GM21447 (cell line): Measurements from ENCODE around the gene REL.
"Not testable (repeated sequence)": the region's sequence is repeated elsewhere in the genome, so short reads cannot be mapped to it uniquely, and the experiment has no call there.

Source experiments
- ATAC-seq: cut with Tn5 transposase; IDR thresholded peaks from one replicate; pipeline ENCODE4 v1.9.1; 2021; ENCODE audit not compliant: unreplicated experiment

Gene REL

DNA sequence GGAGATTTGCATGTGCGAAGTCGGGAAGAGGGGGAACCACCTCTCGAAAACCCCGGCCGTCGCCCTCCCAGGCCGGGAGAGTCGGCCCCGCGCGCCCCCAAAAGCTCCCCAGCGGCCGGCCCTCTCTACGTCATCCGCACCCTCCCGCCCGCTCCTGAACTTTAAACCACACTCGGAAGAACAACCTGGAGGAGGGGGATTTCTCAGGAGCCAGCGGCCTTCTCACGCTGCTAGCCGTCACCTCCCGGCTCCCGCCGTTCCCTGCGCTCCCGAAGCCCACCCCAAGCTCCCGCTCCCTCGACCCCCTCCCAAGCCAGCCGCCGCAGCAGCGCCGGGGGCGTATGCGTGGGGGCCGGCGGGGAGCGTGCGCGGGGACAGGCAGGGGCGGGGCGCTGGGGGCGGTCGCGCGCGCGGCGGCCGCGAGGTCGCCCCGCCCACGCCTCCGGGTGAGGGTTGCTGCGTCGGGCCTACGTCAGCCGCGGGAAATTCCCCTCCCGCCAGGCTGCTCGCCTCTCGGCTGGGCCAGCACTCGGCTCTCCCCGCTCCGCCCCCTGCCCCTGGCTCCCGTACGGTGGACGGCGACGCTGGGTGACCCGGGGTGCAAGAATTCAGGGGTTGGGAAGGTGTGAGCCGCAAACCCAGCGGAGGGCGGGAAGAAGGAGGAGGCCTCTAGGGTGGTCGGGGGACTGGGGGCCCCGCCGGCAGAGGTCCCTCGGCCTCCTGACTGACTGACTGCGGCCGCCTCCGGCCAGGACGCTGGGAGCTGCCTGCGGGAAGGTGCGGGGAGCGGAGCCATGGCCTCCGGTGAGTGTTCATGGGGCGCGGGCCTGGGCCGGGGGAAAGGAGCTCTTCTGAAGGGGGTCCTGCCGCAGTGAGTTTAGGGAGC lies at the start of gene REL:
Gene REL, plus strand, starts transcription at position 528 of the 886 bp plus-strand sequence. Its CDS starts 267 bp downstream, at position 795.
- ATAC-seq: peak; percentile 73

DNA sequence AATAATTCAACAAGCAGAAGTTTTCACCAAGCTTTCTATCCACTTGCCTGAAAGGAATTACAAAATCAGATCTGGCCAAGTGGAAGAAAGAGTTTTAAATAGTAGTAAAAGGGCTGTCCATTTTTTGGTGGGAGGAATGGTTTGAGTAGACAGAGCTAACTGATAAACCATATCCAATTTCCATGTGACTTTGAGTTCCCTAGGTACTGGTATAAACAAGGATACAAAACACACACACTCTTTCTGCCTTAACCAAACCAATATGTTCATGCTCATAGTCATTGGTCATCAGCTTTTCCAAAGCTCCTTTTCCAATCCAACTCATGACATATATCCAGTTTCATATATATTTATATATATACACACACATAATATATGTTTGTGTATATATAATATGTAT lies 49.5 kb upstream of the REL start:
- no peak for ATAC-seq

DNA sequence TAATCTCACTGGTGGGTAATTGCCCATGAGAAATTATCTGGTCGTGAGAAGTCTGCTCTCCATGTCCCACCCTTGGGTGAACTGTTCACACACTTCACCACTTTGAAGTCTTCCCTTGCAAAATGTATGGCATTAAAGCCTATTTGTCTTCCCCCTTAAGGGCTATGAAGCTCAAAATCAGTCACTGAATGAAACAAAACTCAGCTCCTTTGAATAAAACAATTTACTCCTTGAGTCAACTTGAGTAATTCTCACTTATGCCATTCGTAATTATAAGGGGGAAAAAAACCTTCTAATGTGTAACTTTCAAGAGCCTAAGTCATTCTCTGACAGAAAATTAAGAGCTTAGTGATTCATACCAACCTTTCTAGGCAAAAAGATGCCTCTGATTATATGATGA lies 48.8 kb upstream of the REL start:
- ATAC-seq: no peak

DNA sequence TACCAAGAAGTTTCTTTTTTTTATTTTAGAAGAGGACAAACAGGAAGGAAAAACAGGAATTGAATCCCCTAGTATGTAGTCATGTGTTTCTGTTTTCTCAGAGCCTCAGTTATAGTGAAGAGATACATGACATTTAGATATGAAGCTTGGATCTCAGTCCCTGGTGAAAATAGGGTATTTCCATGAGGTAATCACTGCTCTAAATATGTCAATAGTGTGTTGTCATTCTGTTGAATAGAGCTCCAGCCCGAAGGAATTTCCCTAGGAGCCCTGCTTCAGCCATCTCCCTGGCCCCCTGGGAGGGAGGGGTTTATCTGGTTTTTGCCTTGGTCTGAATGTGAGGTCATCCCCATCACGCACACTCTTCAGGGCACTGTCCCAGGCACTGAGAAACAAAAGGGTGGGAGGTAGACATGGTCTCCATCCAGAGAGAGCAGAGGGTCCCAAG lies 47.1 kb upstream of the REL start:
- ATAC-seq: peak; percentile 39

DNA sequence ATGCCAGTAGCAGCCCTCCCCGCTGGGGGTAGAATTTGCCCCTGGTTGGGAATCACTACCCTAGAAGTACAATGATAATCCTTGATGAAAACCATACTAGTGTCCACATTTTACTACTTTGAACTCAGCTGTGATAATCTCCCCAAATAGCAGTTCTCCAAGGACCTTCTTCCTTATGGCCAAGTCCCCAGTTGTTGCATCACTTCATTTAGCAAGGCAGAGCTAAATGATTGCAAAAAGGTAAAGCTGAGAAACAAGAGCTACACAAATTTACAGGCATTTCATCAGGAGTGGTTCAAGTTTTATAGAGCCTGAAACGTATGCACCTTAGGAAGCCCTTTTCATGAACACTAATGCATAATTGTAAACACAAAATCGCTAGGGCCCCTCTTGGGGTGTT lies 44.9 kb upstream of the REL start:
- no peak for ATAC-seq

DNA sequence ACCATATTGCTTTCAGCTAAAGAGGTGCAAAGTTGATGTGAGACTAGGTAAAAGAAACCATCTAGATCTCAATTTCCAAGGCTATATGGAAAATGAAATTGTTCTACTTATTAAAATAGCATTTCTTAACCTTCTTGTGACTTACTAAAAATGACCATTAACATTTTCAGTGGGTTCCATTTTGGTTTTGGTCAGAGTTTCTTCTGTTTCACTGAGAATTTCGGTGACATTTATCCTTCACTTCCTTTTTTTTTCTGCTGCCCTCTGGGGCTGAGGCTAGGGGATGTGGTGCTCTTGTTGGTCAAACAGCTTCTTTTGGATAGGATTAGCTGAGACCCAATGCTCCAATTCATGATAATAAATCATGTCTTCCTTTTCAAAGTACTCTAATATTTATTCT lies 44.3 kb upstream of the REL start:
- ATAC-seq: peak; percentile 25

DNA sequence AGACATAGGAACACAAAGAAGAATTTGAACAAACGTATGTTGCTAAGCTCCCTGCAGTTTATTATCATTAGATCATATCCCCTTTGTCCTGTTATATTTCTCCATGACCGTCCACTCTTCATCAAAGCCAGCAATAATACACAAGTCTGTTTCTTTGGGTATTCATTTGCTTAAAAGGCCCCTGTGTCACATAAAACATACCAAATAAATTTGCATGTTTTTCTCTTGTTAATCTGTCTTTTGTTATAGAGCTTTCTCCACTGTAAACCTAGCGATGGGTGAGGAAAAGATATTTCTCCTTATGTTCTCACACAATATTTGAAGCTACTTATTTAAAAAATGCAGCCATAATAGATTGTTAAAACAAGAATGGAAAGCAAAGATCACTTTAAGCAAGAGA lies 42.9 kb upstream of the REL start:
- no peak for ATAC-seq

DNA sequence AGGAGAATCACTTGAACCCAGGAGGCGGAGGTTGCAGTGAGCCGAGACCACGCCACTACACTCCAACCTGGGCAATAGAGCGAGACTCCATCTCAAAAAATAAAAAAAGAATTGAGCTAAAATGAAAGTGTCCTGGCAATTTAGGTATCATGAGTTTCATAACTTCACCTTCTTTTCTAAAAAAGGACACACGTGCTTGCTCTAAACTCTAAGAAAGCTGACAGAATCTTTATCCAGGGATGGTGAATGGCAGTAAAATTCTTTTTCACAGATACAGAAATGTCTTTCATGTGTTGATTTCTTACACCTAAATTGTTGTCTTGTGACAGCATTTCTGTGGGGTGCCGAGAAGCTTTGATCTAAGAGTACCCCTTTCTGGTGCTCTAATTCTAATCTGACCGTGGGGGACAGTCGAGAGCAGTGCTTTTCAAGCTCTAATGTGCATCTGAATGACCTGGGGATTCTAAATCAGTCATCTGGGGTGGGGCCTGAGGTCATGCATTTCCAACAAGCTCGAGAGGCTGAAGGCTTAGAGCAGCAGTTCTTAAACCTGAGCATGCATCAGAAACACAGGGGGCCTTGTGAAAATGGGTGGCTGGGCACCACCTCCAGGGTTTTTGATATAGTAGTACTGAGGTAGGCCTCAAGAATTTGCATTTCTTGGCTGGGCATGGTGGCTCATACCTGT lies 42.1 kb upstream of the REL start:
- peak; percentile 37 for ATAC-seq

DNA sequence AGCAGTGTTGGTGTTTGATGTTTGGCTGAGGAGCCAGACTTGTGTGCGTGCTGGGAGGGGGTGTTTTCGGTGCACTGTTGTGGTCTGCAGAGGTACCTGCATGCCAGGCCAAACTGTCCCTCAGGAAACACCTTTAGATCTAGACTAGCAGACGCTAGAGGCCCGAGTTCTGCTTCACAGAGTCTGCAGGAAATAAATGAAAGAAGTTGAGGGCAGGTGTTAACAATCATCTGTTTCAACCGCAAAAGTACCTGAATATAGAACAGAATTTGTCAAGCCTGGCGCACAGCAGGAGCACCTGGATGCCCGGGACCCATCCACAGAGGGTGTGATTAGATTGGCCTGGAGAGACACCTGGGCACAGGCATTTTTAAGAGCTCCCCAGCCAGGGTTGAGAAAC lies 40.5 kb upstream of the REL start:
- peak; percentile 57 for ATAC-seq

DNA sequence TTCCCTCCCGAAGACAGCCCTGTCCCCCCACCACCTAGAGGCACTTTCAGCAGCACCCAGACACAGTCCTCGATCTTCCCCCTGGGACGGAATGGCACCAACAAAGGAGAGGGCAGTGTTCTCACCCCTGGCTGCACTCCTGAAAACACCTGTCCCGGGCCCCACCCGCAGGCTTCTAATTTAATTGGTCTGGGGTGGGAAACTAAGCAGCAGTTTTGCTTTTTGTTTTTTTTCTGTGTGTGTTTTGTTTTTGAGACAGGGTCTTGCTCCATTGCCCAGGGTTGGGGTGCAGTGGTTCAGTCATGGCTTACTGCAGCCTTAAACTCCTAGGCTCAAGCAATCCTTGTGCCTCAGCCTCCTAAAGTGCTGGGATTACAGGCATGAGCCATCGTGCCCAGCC lies 38.4 kb upstream of the REL start:
- ATAC-seq: no peak

DNA sequence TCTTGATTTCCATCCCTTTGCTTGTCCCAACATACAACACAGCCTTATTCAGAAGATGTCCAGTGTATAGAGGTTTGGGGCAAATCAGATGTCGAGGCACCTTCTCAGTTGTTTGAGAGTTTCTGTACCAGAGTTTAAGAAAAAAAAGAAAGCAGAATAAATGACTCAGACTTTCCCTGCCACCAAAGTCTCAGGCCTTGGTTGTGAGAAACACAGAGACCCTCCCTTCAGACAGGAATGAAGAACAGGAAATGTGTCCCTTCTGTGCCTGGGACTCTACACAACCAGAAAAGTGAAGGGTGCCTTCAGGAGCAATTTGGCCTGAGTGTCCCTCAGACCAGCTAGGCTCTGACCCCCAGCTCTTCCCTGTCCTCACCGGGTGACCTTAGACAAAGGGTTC lies 37.3 kb upstream of the REL start:
- ATAC-seq: no peak

DNA sequence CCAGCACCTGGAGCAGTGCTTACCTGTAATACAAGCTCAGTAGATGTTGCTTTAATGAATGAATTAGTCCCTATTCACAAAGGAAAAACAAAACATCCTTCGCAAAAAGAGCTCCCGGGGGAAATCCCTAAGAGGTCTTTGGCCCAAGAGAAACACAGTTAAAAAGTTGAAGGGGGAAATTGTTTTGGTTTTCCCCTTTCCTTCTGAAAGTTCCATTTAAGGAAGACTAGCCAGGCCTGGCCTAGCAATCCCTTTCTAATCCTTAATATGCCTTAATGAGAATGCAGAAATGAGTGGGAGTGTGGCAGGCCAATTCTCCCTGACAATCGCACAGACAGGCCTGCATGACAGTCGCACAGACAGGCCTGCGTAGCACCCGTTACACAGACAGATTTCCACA lies 33.5 kb upstream of the REL start:
- ATAC-seq: no peak

DNA sequence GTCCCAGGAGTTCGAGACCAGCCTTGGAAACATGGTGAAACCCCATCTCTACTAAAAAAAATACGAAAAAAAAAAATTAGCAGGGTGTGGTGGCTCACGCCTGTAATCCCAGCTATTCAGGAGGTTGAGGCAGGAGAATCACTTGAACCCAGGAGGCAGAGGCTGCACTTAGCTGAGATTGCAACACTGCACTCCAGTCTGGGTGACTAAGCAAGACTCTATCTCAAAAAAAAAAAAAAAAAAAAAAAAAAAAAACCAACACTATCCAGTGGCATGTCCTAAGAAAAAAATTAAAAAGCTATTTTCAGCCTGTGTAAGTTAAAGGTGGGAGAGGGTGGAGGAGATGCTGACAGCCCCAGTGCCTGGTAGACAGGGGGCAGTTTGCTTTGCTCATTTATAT lies 32.2 kb upstream of the REL start:
- ATAC-seq: no peak

DNA sequence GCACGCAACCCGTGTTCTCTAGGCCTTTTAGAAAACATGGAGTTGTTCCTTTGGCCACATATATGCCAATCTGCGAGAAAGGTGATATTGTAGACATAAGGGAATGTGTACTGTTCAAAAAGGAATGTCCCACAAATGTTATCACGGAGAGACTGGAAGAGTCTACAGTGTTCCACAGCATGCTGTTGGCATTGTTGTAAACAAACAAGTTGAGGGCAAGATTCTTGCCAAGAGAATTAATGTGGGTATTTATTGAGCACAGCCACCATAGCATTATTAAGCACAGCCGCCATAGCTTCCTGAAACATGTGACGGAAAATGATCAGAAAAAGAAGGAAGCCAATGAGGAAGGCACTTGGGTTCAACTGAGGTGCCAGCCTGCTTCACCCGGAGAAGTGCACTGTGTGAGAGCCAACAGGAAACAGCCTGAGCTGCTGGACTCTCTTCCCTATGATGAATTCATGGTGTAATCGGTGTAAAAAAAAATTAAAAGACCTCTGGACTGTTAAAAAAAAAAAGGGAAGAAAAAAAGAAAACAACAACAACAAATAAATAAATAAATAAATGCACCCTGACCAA lies 29.0 kb upstream of the REL start:
- ATAC-seq: no peak

DNA sequence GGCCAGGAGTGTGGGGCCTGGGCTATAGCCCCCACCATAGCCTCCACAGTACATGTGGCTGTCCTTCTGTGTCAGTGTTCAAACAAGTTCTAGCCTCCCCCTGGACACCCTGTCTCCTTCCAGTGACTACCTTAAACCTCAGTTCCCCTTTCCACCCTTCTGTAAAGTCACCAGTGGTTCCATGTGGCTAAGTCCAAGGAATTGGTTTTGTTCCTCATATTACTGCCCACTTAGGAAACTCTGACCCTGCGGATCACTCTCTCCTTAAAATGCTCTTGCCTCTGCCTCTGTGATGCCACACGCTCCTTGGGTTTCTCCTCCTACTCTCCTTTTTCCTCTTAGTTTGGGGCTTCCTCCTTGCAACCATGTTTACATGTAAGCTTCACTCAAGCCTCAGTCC lies 27.8 kb upstream of the REL start:
- no peak for ATAC-seq

DNA sequence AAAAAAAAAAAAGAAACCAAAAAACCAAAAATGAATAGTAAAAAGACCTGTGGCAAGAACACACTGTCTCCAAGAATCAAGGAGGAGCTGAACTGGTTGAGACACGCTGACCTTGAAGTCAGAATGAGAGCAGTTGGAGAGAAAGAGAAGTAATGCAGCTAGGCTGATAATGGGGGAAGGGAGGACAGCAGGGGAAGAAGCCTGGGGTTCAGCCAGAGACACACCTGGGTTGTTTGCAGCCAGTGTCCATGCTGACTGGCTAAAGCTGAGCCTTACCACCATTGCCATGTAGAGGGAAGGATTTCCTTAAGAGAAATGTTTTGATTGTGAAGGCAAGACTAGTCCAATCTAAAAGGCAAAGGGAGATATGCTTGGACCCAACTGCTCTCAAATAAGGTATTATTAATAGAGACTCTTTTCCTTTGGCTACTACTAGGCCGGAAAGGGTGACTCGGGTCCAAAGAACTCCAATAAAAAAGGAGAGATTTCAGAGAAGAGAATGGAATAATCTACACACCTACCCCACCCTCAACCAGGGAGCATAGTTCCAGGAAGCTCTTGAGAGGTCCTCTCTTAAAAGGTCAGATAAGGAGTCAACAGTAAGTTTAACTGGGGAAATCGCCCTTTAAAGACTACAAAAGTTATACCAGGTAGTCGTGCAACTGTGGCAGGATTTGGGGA lies 25.2 kb upstream of the REL start:
- ATAC-seq: no peak

DNA sequence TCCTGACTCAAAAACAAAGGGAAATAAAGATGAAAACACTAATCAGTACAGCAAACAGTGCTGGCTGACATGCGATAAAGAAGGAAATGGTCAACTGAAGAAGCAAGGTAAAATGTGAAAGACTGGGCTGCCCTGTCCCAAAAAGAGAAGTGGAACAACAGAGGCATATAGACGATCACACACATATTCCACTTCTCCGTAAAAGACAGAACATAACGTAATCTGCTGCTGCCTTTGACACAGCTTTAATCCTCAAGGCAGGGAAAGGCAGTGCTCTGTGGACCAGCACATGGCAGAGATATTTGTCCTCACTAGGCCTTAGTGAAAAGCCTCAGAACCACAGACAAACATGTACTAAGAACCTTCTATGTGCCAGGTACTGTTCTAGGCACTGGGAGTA lies 24.3 kb upstream of the REL start:
- ATAC-seq: no peak

DNA sequence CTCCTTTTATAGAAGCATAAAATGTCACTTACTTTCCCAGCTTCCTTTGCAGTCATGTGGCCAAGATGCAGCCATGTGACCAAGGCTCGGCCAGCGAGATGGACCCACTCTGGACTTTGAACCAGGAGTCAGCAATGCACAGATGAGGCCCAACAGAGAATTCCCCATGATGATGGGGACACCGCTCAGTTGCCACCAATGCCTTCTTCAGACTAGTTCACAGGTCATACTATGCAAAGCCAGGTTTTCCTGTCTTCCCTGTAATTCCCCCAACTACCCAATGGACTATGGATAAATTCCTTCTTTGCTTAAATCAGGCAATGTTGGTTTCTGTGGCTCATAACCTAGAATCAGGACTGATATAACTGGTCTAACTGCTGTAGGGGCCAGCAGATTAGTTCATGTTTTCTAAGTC lies 22.5 kb upstream of the REL start:
- no peak for ATAC-seq

DNA sequence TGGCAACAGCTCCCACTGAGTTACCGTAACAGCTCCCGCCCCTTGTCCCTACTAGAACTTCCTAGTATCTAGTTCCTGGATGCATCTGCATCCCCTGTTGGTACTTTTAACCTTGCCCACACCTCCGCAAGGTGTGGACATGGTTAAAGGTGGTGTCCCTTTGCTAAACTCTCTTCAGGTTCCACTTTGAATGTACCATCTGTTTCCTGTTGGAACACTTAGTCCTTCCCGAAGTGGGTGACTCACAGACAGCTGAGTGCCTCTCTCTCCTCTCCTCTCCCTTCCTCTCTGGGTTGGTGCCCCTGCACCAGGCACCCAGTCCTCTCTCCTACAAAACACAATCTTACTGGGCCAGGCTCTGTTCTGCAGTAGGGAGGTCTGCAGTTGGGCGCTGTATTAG lies 19.6 kb upstream of the REL start:
- no peak for ATAC-seq

DNA sequence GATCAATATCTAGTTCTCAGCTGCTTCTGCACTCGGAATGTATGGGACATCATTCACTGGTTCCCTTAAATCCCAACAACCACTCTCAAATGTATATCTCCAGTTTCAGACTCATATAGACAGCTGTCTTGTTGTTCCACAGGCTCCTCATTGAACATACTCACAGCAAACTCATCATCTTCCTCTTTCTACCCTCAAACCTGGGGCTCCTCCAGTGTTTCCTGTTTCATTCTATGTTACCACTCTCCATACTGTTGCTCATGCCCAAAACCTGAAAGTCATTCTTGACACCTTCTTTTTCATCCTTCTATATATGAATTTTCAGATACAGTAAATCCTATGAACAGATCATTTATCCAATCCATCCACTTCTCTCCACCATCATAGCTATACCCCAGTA lies 18.7 kb upstream of the REL start:
- ATAC-seq: no peak

DNA sequence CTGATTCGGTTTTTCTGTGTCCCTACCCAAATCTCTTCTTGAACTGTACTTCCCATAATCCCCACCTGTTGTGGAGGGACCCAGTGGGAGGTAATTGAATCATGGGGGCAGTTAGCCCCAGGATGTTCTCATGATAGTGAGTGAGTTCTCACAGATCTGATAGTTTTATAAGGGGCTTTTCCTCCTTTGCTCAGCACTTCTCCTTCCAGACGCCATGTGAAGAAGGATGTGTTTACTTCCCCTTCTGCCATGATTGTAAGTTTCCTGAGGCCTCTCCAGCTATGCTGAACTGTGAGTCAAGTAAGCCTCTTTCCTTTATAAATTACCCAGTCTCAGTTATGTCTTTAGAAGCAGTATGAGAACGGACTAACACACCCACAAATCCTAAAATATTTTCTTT lies 16.0 kb upstream of the REL start:
- ATAC-seq: not testable (repeated sequence)
